Spleen (tissue), 11 donors: ENCODE results near the gene SMAD7. TPM values are rescaled to one million over a fixed set of nuclear protein-coding genes. Genes with fewer than 3 reads are reported as not detected.

Experiments used
- DNase-seq: peaks from one replicate; pipeline ENCODE4 v3.0.0-alpha.2; 2020
- H3K27ac ChIP-seq, 8 donors: fragments of 200-600 bp; sonication (generic) in 7 of 8; 1 replicate in 4 of 8; 2 replicates in 4 of 8; pipeline versions ENCODE4 v1.5.0 to v1.8.0; 2016 to 2021; ENCODE audit warnings: inconsistent platforms in 4 of 8, mild to moderate bottlenecking in 4 of 8, moderate library complexity in 1 of 8
- H3K27me3 ChIP-seq, 7 donors: fragments of 200-600 bp; sonication (generic) in 6 of 7; replicated peaks in 1 of 7; 1 replicate in 4 of 7; 2 replicates in 3 of 7; pipeline versions ENCODE4 v1.5.0 to v1.8.0; 2016 to 2021; ENCODE audit warnings: inconsistent platforms in 3 of 7, mild to moderate bottlenecking in 1 of 7
- H3K36me3 ChIP-seq, 6 donors: fragments of 200-600 bp; sonication (generic) in 5 of 6; 1 replicate in 4 of 6; 2 replicates in 2 of 6; pipeline versions ENCODE4 v1.5.0 to v1.8.0; 2016 to 2021; ENCODE audit warnings: inconsistent platforms in 2 of 6
- H3K4me1 ChIP-seq, 6 donors: fragments of 200-600 bp; sonication (generic) in 5 of 6; 1 replicate in 3 of 6; 2 replicates in 3 of 6; pipeline versions ENCODE4 v1.5.0 to v1.8.0; 2016 to 2021; ENCODE audit warnings: inconsistent platforms in 3 of 6
- H3K4me3 ChIP-seq, 8 donors: fragments of 200-600 bp; sonication (generic) in 7 of 8; 1 replicate in 4 of 8; 2 replicates in 4 of 8; pipeline versions ENCODE4 v1.5.0 to v1.8.0; 2016 to 2021; ENCODE audit warnings: inconsistent platforms in 4 of 8, mild to moderate bottlenecking in 4 of 8, moderate library complexity in 2 of 8
- H3K9me3 ChIP-seq, 8 donors: fragments of 200-600 bp; sonication (generic) in 7 of 8; 1 replicate in 4 of 8; 2 replicates in 4 of 8; pipeline versions ENCODE4 v1.5.0 to v1.8.0; 2016 to 2021; ENCODE audit warnings: inconsistent platforms in 4 of 8
- POLR2A ChIP-seq, 3 donors: fragments of 450-650 bp; IDR thresholded peaks; one replicate each; pipeline ENCODE4 v1.5.1; 2017; ENCODE audit warnings: antibody characterized with exemption in 3 of 3, mild to moderate bottlenecking in 1 of 3
- POLR2AphosphoS5 ChIP-seq, 3 donors: sonication (generic); formaldehyde crosslinking; IDR thresholded peaks; one replicate each; pipeline ENCODE4 v1.5.1; 2017; ENCODE audit warnings: antibody characterized with exemption in 3 of 3
- WGBS, 5 donors: extraction: QIAGEN DNeasy Blood & Tissue Kit in 3 of 5; methylation state at CpG; one replicate each; pipeline versions ENCODE4 v1.1.5 to v1.1.7; 2013 to 2018; 5-methylcytosine and 5-hydroxymethylcytosine counted together
- intact Hi-C: fragments of 100-400 bp; cut with DNase I; formaldehyde crosslinking; loops from one replicate; pipeline ENCODE4 v1.15.0; 2023; ENCODE audit warnings: low total_unique reads
- polyA plus RNA-seq, 3 donors: library from polyadenylated mRNA; stranded (reverse); fragments of 200-250 nt; gene quantifications; one replicate each; pipeline ENCODE4 v1.2.1, GENCODE V29; 2013
- total RNA-seq, 7 donors: library from RNA; depleted of rRNA in 3 of 7; stranded (reverse); fragments of >200 nt in 3 of 7; fragmentation: NEBNext Ultra II Directional in 4 of 7; extraction: Animal tissue kit (Norgen Biotek cat#: 25700) in 4 of 7; gene quantifications; one replicate each; pipeline versions ENCODE4 v1.1.0 to v1.2.1, GENCODE V29; 2016 to 2021
- TF ChIP-seq, protein P1 (sequence below), 11 experiments: fragments of 200-600 bp in 7 of 11; fragments of 450-650 bp in 4 of 11; sonication (generic) in 4 of 11; IDR thresholded peaks in 8 of 11; conservative IDR thresholded peaks in 3 of 11; 1 replicate in 7 of 11; 2 replicates in 4 of 11; pipeline versions ENCODE4 v1.4.0 to v1.8.0; 2016 to 2021; ENCODE audit warnings: antibody characterized with exemption in 11 of 11, inconsistent platforms in 4 of 11, mild to moderate bottlenecking in 1 of 11
- donor health status: healthy with polysubstance abuse.
- donor health status: DM: no; HTN: no; CAD: no; lungs with moderate emphysema.
- donor health status: DM: no; HTN: no; CAD: no.
- donor health status: Bipolar disorder and iron deficiency.
- donor health status: healthy.
- donor health status: DM: no; HTN: no; CAD: no.
- donor health status: DM: yes; HTN: yes; CAD: no.

Gene SMAD7
- total and polyA plus RNA-seq, 10 donors, result 2.5 to 21.2 (median 15.2) TPM

DNA sequence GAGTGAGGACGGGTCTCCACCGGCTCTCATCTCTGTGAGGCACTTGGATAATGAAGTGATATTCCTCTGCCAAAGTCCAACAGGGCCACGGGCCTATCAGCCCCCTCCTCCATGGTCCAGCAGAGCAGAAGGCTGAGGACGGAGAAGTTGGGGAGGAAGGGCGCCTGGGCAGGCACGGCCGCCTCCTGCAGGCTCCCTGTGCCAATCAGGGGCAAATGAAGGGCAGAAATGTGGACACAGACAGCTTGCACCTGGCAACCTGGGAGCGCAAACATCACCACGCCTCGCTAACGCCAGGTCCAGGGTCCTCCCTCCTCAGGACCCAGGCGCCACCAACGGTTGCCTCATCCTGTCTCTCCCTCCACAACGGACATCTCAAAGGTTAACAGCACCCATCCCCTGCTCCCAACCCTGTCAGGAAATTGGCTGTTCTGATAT, 24.3 kb downstream of the SMAD7 start:
- H3K27me3 ChIP-seq, result no peaks in the 10 kb centered on the region
- peaks cover 0 to 4% (median 0%) of the 10 kb centered on the region in 6 donors for H3K36me3 ChIP-seq
- peaks cover 64 to 100% (median 95%) of the 10 kb centered on the region in 6 donors for H3K4me1 ChIP-seq
- DNase-seq, result no peak
- no peak for TF ChIP-seq POLR2AphosphoS5 (IDR thresholded peaks at IDR 0.05)
- TF ChIP-seq, protein P1, sequence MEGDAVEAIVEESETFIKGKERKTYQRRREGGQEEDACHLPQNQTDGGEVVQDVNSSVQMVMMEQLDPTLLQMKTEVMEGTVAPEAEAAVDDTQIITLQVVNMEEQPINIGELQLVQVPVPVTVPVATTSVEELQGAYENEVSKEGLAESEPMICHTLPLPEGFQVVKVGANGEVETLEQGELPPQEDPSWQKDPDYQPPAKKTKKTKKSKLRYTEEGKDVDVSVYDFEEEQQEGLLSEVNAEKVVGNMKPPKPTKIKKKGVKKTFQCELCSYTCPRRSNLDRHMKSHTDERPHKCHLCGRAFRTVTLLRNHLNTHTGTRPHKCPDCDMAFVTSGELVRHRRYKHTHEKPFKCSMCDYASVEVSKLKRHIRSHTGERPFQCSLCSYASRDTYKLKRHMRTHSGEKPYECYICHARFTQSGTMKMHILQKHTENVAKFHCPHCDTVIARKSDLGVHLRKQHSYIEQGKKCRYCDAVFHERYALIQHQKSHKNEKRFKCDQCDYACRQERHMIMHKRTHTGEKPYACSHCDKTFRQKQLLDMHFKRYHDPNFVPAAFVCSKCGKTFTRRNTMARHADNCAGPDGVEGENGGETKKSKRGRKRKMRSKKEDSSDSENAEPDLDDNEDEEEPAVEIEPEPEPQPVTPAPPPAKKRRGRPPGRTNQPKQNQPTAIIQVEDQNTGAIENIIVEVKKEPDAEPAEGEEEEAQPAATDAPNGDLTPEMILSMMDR (IDR thresholded peaks at IDR 0.05 in 8 of 11, conservative IDR thresholded peaks at IDR 0.05 in 3 of 11), result no peak
- TF ChIP-seq POLR2A (IDR thresholded peaks at IDR 0.05), result no peak
- H3K9me3 ChIP-seq, result no peaks in the 10 kb centered on the region
- no peak overlapping the region for H3K4me3 ChIP-seq
- 77 to 84% (median 78%) methylated on average over 13 to 14 of the region's 14 CpGs for WGBS, 5 donors
- peak overlapping the region in 3 of 8 donors; percentile 36 to 87 (median 65) for H3K27ac ChIP-seq
- intact Hi-C loops, result loop anchor here (10.0 kb wide), 1 partner anchor 142 kb away; no protein-coding TSS in a partner anchor

DNA sequence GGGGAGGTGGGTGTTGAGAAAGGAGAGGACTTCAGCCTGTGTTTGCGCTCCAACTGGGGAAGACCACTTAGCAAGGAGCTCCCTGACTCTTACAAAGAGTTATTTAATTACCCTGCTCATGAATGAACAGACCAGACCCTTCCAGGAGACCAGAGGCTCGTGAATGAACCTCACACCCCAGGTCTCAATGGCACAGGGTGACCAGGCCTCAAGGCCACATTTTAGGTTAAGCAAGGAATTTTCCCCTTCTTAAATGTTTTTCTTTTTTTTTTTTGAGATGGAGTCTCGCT, 25.3 kb downstream of the SMAD7 start:
- Histone ChIP-seq H3K4me3 (no peak overlapping the region), H3K36me3 (peaks cover 0 to 14% (median 0%) of the 10 kb centered on the region in 6 donors), H3K27ac (peak overlapping the region in 6 of 8 donors; percentile 60 to 82 (median 66)), H3K27me3 (no peaks in the 10 kb centered on the region), H3K4me1 (peaks cover 61 to 100% (median 91%) of the 10 kb centered on the region in 6 donors), H3K9me3 (no peaks in the 10 kb centered on the region)
- DNase-seq, result no peak
- WGBS, 5 donors, result 83 to 87% (median 85%) methylated on average over 3 of the region's 3 CpGs
- intact Hi-C loops, result loop anchor here (10.0 kb wide), 1 partner anchor 141 kb away; no protein-coding TSS in a partner anchor
- TF ChIP-seq, protein P1 (IDR thresholded peaks at IDR 0.05 in 8 of 11, conservative IDR thresholded peaks at IDR 0.05 in 3 of 11), result no peak
- TF ChIP-seq POLR2A (IDR thresholded peaks at IDR 0.05) (no peak), POLR2AphosphoS5 (IDR thresholded peaks at IDR 0.05) (no peak)

GRCh38 chr18:48924630-48925490, 25.9 kb downstream of the SMAD7 start:
- H3K9me3 ChIP-seq, result no peaks in the 10 kb centered on the region
- TF ChIP-seq POLR2AphosphoS5 (IDR thresholded peaks at IDR 0.05), result peak in 1 of 3 donors; percentile 29
- TF ChIP-seq, protein P1 (IDR thresholded peaks at IDR 0.05 in 8 of 11, conservative IDR thresholded peaks at IDR 0.05 in 3 of 11), result no peak
- peaks cover 0 to 19% (median 0%) of the 10 kb centered on the region in 6 donors for H3K36me3 ChIP-seq
- peak overlapping the region in 1 of 8 donors; percentile 60 for H3K4me3 ChIP-seq
- intact Hi-C loops, result loop anchor here (10.0 kb wide), 1 partner anchor 140 kb away; no protein-coding TSS in a partner anchor
- 31 to 68% (median 44%) methylated on average over 17 of the region's 17 CpGs for WGBS, 5 donors
- H3K27ac ChIP-seq, result peak overlapping the region in 7 of 8 donors; percentile 54 to 82 (median 65)
- DNase-seq, result no peak
- H3K27me3 ChIP-seq, result no peaks in the 10 kb centered on the region
- H3K4me1 ChIP-seq, result peaks cover 61 to 97% (median 87%) of the 10 kb centered on the region in 6 donors
